K562 (cell line): Measurements from ENCODE around the gene PICK1.

Source experiments
- AFF4 ChIP-seq: sonication (generic); formaldehyde crosslinking; IDR thresholded peaks from 2 replicates; pipeline ENCODE4 v1.8.0; 2023; ENCODE audit warnings: mild to moderate bottlenecking, missing genetic modification reagents
- BCLAF1 ChIP-seq, 2 experiments: fragments of 450-650 bp in 1 of 2; IDR thresholded peaks; 2 replicates each; pipeline ENCODE4 v1.6.1; 2011 to 2017; ENCODE audit warnings: low read depth in 2 of 2, antibody characterized with exemption in 1 of 2, borderline replicate concordance in 1 of 2, low read length in 1 of 2, mild to moderate bottlenecking in 1 of 2, mixed read lengths in 1 of 2; ENCODE audit not compliant: control insufficient read depth in 1 of 2
- TCF7L2 ChIP-seq: fragments of 150-350 bp; IDR thresholded peaks from 2 replicates; pipeline ENCODE4 v1.6.1; 2016; ENCODE audit warnings: low read depth, mild to moderate bottlenecking, low read length, moderate library complexity
- ZNF507 ChIP-seq: conservative IDR thresholded peaks from 2 replicates; pipeline ENCODE4 v1.6.1; 2017; ENCODE audit warnings: missing genetic modification characterization, missing compliant biosample characterization
- TF ChIP-seq, protein P1 (sequence below): sonication (generic); formaldehyde crosslinking; IDR thresholded peaks from 2 replicates; pipeline ENCODE4 v1.8.1; 2023; ENCODE audit warnings: mild to moderate bottlenecking, missing genetic modification reagents

DNA sequence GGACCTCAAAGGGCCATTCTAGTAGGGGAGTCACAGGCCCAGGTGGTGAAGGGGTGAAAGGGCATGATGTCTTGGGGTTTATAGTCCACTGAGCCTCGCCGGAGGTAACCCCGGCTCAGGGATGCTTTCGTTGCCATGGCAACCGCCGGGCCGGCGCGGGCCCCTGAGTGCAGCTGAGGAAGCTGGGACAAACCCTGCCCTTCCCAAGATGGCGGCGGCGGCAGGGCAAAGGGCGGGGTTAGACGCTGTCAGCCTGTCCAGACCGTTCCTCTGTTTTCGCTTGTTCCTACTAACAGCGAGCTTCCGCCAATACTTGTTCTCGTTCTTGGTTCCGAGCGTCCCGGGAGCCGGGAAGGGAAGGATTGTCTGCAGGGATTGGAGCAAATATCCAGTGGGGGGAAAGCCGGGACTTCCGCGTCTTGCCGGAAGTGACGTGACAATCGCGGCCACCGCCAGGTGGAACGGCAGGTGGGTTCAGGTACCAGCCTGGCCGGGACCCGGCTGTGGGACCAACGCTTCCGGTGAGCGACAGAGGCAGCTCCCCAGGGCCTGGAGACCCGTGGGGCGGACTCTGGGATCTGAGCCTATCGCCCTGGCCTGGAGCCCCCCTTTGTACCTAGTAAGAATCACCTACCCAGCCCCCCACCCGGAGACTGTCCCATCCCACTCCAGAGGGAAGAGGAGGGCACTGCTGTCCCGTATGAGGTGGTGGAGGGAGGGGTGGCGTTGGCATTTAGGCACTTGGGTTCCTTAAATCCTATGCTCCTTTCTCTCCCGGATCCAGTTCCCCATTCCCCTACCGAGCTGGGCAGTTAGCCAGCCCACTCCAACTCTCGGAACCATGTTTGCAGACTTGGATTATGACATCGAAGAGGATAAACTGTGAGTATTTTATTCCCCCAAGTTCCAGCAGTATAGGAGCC, at the start of gene PICK1:
- no peak for TF ChIP-seq ZNF507 (tag)
- TF ChIP-seq AFF4 (CRISPR knock-in tag) = no peak
- no peak for TF ChIP-seq BCLAF1 (IDR thresholded peaks at IDR 0.05; ENCODE audit: borderline replicate concordance in 1 of 2, control insufficient read depth in 1 of 2, low read depth in 2 of 2, low read length in 1 of 2)
- TF ChIP-seq, protein P1, sequence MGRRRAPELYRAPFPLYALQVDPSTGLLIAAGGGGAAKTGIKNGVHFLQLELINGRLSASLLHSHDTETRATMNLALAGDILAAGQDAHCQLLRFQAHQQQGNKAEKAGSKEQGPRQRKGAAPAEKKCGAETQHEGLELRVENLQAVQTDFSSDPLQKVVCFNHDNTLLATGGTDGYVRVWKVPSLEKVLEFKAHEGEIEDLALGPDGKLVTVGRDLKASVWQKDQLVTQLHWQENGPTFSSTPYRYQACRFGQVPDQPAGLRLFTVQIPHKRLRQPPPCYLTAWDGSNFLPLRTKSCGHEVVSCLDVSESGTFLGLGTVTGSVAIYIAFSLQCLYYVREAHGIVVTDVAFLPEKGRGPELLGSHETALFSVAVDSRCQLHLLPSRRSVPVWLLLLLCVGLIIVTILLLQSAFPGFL (CRISPR knock-in tag) = no peak
- TF ChIP-seq TCF7L2 = no peak
